ENCODE measurements around the gene POP7.
A peak's percentile ranks its signal among the peaks of the same experiment; 100 is the strongest.
"Not testable (repeated sequence)": the region's sequence is repeated elsewhere in the genome, so short reads cannot be mapped to it uniquely, and the experiment has no call there.

Gene POP7

DNA sequence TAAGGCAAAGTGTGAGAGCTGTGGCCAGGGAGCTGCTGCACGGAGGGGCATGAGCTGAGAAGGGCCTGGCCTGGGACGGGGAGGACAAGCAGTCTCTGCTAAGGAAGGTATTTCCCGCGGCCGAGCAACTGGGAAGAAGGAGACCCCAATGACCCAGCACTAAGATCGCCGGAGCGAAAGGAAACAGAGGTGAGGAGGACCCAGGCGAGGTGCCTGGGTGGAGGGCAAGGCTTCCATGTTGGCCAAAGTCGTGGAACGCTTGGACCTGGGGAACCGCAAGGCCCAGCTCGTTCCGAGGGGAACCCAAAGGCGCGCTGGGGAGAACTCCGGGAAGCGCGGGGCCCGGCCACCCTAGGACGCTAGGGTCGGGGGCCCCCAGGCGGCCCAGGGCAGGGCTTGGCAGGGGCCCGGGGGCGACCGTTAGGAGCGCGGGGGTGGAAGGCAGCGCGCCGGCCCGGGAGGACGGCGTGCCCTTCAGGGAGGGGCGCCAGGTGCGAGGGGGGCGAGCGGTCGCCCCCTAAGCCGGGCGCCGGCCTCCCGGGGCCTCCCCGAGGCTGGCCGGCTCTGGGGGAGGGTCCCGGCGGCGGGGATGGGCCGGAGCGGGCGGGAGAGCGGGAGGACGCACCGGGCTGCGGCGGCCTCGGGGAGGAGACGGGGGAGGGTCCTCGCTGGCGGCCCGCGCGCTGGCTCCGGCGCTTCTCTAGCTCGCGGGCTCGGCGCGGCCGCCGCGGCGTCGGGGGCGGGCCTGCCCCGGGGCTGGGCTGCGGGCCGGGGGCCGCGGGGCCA, 12.4 kb upstream of the POP7 start:
- DNase-seq, result no peak

DNA sequence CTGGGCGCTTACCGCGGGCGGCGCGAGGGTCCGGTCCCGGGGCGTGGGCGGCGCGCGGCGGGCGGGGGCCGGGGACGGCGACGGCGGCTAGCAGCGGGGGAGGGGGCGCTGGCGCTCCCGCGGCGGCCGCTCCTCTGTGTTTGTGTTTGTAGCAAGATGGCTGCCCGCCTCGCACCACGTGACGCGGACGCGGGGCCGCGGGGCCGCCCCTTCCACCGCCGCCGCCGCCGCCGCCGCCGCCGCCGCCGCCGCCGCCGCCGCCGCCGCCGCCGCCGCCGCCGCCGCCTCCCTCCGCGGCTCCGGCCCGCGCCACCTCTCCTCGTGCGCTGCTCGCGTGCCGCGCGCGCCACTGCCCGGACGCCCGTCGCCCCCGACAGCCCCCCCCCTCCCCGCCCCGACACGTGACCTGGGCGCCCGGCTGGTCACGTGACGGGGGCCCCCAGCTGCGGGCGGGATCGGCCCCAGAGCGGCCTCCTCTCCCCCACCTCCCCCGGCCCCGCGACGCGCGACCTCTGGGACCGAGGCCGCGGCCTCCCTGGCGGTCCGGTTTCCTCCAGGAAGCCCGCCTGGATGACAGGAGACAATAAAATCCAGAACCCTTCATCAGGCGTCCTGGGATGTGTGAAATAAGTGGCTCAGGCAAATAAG, 11.7 kb upstream of the POP7 start, which contains the start of gene GIGYF1:
TSS of gene GIGYF1 (minus strand) at position 153 of the 648 bp plus-strand sequence. CDS start 6,012 bp downstream, outside the sequence.
- DNase-seq, result peak; percentile 90

DNA sequence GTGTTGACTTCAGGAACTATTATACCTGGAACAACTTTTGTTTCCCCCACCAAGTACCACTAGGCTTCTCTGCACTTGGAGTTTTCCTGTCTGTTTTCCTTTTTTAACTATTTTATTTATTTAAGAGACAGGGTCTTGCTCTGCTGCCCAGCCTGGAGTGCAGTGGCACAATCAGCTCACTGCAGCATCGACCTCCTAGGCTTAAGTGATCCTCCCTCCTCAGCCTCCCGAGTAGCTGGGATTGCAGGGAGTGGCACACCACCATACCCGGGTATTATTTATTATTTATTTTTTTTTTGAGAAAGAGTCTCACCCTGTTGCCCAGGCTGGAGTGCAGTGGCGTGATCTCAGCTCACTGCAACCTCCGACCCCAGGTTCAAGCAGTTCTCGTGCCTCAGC, 9.8 kb upstream of the POP7 start:
- no peak for DNase-seq

DNA sequence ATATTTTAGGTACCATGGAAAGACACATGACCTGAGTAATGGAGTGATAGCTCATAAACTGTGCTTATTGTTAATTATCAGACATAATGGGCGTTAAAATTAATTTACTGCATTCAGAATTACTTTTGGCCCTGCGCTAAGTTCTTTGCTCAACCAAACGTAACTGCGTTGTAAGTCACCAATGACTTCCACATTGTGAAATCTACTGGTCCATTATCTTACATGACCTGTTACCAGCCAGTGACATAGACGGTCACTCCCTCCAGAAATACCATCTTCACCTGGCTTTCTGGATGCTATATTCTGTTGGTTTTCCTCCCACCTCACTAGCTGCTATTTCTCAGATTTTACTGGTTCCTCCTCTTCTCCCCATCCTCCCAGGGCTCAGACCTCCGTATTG, 6.9 kb upstream of the POP7 start:
- DNase-seq, result no peak

DNA sequence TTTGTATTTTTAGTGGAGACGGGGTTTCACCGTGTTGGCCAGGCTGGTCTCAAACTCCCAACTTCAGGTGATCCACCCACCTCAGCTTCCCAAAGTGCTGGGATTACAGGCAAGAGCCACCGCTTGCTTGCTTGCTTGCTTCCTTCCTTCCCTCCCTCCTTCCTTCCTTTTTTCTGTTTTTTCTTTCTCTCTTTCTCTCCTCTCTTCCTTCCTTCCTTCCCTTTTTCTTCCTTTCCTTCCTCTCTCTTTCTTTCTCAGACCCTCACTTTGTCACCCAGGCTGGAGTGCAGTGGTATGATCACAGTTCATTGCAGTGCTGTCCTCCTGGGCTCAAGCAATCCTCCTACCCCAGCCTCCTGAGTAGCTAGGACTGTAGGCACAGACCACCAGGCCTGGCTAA, 4.8 kb upstream of the POP7 start:
- DNase-seq, result not testable (repeated sequence)

DNA sequence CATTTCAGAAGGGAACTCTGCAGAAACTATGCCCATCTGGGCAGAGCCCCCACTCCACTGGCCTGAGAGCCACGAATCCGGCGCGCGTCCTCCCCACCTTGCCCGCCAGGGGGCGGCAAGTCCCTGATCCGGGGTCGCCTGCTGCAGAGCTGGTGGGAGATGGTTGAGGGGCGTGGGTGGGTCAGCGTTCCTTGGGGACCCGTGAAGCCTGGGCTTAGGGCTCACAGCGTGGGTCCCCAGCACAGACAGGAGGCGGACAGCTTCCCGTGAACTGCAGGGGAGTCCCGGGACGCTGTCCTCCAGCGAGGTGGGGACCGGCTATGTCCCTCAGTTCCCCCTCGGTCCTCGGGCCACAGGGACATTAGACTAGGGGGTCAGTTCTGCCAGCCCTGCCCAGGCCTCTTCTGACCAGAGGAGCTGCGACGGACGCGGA, 585 bp upstream of the POP7 start:
- DNase-seq, result peak; percentile 70

DNA sequence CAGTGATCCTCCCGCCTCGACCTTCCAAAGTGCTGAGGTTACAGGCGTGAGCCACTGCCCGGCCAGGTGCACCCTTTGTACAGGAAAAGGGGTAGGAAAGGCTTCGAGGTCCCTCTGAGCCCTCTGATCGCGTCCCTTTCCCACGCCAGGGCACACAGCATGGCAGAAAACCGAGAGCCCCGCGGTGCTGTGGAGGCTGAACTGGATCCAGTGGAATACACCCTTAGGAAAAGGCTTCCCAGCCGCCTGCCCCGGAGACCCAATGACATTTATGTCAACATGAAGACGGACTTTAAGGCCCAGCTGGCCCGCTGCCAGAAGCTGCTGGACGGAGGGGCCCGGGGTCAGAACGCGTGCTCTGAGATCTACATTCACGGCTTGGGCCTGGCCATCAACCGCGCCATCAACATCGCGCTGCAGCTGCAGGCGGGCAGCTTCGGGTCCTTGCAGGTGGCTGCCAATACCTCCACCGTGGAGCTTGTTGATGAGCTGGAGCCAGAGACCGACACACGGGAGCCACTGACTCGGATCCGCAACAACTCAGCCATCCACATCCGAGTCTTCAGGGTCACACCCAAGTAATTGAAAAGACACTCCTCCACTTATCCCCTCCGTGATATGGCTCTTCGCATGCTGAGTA, 871 bp downstream of the POP7 start:
- no peak for DNase-seq

DNA sequence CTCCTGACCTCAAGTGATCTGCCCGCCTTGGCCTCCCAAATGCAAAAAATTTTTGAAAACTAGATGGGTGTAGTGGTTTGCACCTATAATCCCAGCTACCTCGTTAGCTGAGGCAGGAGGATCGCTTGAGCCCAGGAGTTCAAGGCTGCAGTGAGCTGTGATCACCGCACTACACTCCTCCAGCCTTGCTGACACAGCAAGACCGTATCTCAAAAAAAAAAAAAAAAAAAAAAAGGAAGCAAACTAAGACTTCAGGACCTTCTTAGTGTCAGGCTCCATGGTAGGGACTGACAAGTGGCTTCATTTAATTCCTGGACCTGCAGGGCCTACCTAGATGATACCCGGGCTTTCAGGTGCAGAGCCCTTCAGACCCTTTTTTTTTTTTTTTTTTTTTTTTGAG, 2.5 kb downstream of the POP7 start:
- DNase-seq, result no peak

DNA sequence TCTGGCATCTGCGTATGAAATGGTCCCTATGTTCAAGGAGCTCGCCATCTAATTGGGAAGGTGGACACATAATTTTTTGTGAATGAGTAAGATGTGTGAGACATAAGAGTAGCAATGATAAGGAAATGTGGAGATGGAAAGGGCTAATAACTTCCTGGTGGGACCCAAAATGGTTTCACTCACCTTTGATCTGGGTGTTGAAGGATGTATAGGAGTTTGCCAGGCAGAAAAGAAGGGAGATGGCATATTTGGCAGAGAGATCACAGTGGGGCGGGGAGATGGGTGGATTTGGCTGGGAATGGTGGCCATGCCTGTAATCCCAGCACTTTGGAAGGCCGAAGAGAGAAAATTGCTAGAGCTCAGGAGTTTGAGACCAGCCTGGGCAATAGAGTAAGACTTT, 4.5 kb downstream of the POP7 start:
- DNase-seq, result no peak

DNA sequence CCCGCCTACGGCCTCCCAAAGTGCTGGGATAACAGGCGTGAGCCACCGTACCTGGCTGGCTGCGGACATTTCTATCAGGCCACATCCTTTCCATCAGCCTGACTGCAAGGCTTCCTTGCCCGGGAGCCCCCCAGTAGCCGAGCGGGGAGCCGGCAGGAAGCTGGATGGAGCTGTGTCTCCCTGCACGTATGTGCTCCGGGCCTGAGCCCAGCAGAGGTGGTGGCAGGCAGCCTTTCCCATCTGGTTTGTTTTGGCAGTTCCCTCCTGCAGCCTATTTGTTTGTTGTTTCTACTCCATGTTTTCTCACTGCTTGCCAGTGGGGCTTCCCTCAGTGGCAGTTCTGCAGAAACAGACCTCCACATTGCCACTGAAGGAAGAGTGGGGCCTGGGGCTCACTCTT, 5.4 kb downstream of the POP7 start:
- DNase-seq, result no peak

DNA sequence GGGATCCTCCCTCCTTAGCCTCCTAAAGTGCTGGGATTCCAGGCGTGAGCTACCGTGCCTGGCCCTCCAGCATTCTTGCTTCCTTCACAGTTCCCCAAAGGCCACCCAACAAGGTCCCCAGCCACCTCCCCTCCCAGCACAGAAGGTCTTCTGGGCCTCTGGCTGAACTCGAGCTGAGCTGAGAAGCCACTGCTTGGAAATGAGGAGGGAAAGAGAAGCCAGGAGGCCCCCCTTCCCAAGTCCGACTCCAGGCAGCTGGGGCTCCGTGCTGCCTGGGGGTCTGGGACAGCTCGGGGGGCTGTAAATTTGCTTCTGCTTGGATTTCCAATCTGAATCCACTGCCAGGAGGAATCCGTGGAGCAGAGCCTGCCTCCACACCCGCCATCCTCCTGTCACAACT, 8.8 kb downstream of the POP7 start:
- no peak for DNase-seq

DNA sequence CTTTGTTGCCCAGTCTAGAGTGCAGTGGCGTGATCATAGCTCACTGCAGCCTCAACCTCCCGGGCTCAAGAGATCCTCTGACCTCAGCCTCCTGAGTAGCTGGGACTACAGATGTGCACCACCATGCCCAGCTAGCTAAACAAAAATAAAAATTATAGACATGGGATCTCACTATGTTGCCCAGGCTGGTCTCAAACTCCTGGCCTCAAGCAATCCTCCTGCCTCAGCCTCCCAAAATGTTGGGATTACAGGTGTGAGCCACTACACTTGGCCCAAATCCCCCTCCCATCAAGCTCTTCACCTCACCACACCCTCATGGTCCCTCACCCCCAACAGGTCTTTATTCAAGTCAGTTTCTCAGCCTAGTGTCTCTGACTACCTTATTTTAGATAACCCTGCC, 11.2 kb downstream of the POP7 start:
- not testable (repeated sequence) for DNase-seq

DNA sequence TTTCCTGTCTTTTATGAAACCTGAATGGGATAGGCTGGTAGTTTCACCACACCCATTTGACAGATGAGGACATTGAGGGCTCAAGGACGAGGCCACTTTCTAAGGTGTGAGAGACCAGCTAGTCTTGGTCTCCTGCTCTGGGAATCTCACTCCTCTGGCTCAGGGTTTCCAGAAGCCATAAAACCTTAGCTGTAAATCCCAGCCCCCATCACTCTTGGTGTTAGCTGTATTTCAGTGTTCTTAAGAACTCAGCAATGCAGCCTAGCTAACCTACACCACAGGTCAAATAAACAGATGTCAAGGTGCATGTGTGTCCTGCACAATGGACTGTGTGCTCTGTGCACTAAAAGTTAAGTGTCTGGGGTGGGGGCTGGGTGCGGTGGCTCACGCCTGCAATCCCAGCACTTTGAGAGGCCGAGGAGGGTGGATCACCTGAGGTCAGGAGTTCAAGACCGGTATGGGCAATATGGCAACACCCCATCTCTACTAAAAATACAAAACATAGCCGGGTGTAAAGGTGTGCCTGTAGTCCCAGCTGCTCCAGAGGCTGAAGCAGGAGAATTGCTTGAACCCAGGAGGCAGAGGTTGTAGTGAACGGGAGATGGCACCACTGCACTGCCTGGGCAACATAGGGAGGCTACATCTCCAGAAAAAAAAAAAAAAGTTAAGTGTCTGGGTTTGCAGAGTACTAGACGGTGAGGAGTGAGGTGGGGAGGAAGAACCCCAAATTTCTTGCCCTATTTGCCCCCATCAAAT, 13.8 kb downstream of the POP7 start:
- no peak for DNase-seq

DNA sequence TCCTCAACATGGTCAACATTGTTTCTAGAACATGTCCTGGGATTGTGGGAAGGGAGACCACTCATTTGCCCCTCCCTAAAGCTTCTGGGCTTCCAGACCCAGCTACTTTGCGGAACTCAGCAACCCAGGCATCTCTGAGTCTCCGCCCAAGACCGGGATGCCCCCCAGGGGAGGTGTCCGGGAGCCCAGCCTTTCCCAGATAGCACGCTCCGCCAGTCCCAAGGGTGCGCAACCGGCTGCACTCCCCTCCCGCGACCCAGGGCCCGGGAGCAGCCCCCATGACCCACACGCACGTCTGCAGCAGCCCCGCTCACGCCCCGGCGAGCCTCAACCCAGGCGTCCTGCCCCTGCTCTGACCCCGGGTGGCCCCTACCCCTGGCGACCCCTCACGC, 14.4 kb downstream of the POP7 start, which contains the start of gene EPO:
TSS of gene EPO (plus strand) at position 190 of the 392 bp plus-strand sequence. CDS start 513 bp downstream, outside the sequence.
- no peak for DNase-seq

DNA sequence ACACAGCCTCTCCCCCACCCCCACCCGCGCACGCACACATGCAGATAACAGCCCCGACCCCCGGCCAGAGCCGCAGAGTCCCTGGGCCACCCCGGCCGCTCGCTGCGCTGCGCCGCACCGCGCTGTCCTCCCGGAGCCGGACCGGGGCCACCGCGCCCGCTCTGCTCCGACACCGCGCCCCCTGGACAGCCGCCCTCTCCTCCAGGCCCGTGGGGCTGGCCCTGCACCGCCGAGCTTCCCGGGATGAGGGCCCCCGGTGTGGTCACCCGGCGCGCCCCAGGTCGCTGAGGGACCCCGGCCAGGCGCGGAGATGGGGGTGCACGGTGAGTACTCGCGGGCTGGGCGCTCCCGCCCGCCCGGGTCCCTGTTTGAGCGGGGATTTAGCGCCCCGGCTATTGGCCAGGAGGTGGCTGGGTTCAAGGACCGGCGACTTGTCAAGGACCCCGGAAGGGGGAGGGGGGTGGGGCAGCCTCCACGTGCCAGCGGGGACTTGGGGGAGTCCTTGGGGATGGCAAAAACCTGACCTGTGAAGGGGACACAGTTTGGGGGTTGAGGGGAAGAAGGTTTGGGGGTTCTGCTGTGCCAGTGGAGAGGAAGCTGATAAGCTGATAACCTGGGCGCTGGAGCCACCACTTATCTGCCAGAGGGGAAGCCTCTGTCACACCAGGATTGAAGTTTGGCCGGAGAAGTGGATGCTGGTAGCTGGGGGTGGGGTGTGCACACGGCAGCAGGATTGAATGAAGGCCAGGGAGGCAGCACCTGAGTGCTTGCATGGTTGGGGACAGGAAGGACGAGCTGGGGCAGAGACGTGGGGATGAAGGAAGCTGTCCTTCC, 15.0 kb downstream of the POP7 start:
- DNase-seq, result no peak

DNA sequence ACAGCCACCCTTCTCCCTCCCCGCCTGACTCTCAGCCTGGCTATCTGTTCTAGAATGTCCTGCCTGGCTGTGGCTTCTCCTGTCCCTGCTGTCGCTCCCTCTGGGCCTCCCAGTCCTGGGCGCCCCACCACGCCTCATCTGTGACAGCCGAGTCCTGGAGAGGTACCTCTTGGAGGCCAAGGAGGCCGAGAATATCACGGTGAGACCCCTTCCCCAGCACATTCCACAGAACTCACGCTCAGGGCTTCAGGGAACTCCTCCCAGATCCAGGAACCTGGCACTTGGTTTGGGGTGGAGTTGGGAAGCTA, 15.5 kb downstream of the POP7 start:
- DNase-seq, result no peak

DNA sequence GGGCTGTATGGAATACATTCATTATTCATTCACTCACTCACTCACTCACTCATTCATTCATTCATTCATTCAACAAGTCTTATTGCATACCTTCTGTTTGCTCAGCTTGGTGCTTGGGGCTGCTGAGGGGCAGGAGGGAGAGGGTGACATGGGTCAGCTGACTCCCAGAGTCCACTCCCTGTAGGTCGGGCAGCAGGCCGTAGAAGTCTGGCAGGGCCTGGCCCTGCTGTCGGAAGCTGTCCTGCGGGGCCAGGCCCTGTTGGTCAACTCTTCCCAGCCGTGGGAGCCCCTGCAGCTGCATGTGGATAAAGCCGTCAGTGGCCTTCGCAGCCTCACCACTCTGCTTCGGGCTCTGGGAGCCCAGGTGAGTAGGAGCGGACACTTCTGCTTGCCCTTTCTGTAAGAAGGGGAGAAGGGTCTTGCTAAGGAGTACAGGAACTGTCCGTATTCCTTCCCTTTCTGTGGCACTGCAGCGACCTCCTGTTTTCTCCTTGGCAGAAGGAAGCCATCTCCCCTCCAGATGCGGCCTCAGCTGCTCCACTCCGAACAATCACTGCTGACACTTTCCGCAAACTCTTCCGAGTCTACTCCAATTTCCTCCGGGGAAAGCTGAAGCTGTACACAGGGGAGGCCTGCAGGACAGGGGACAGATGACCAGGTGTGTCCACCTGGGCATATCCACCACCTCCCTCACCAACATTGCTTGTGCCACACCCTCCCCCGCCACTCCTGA, 16.7 kb downstream of the POP7 start:
- no peak for DNase-seq

DNA sequence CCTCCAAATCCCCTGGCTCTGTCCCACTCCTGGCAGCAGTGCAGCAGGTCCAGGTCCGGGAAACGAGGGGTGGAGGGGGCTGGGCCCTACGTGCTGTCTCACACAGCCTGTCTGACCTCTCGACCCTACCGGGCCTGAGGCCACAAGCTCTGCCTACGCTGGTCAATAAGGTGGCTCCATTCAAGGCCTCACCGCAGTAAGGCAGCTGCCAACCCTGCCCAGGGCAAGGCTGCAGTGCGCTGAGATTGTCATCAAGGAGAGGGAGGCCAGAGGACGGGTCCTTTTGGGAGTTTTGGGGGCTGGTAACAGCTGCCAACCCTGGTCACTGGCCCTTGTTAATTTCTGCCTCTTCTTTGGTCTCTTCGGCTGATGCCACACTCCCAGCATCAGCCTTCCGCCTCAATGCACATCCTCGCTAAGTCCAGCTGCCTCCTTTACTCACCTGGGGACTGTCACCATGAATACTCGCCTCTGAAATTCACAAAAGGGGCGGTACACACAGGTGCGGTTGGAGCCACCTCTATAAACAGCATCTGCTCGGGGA, 17.9 kb downstream of the POP7 start:
- DNase-seq, result no peak

DNA sequence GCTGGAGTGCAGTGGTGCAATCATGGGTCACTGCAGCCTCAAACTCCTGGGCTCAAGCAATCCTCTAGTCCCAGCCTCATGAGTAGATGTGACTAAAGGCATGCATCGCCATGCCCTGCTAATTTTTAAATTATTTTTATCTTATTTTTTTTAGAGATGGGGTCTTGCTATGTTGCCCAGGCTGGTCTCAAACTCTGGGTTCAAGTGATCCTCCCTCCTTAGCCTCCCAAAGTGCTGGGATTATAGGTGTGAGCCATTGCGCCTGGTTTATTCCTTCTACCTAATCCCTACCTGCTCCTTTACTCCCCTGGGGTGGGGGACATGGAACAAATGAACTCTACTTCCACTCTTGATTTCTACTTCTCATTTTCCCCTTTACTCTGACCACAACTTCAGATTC, 18.4 kb downstream of the POP7 start:
- not testable (repeated sequence) for DNase-seq

DNA sequence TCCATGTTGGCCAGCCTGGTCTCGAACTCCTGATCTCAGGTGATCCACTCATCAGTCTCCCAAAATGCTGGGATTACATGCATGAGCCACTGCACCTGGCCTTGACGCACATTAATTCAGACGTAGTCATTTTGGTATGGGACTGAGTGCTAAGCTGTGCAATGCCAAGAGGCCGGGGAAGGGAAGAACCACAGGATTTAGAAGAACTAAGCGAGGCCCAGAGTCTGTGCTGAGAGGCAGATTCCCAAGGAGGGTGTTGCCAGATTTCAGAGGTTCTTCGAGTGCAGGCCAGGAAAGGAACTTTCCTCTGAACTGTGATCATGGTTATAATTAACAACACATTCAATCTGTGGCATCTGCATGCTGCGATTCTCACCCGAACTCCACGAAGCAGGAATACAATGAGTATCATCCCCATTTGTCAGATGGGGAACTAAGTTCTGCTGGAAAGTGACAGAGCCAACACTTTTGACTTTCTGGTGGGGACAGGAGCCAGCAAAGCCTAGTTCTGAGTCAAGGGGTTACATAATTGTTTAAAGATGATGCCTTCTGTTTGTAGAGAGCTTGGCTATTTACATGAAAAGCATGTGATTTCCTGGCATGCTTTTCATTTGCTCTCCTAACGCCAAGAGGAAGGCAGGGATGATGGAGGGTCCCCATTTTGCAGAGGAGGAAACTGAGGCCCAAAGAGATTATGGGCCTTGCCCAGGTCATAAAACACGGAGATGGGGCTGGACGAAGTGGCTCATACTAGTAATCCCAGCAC, 21.3 kb downstream of the POP7 start:
- no peak for DNase-seq

DNA sequence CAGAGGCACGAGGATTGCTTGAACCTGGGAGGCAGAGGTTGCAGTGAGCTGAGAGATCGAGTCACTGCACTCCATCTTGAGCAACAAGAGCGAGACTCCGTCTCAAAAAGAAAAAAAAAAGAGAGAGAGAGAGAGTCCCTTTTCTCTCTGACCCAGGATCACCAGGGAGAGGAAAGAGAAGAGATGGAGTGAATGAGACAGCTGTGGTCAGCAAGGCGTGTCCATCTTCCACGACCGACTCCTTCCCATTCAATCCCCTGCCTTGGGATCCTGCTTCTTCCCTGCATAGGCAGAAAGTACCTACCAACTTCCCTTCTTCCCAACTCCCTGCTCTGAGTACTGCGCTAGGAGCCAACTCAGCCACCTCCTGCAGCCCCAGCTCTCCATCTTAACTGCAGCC, 22.3 kb downstream of the POP7 start:
- no peak for DNase-seq

Measured in 8988T (cell line).